K562 (cell line): Measurements from ENCODE around the gene CRYBG2. TPM values are rescaled to one million over a fixed set of nuclear protein-coding genes. Genes with fewer than 3 reads are reported as not detected.

ENCODE experiments used
- DPF2 ChIP-seq: fragments of 450-650 bp; IDR thresholded peaks from 2 replicates; pipeline ENCODE4 v1.6.1; 2016
- JUND ChIP-seq, 2 experiments: IDR thresholded peaks; 2 replicates in 1 of 2; 3 replicates in 1 of 2; pipeline ENCODE4 v1.6.1; 2011; ENCODE audit warnings: borderline replicate concordance in 2 of 2, low read depth in 2 of 2, low read length in 2 of 2, improper control_type of control experiment in 1 of 2, missing biosample characterization in 1 of 2, missing genetic modification characterization in 1 of 2, missing genetic modification reagents in 1 of 2
- MCM3 ChIP-seq: fragments of 450-650 bp; IDR thresholded peaks from 2 replicates; pipeline ENCODE4 v1.6.1; 2016
- NR2F6 ChIP-seq: fragments of 450-650 bp; formaldehyde crosslinking; IDR thresholded peaks from 2 replicates; pipeline ENCODE4 v1.4.0; 2020; ENCODE audit warnings: mild to moderate bottlenecking
- RB1 ChIP-seq: fragments of 450-650 bp; IDR thresholded peaks from 2 replicates; pipeline ENCODE4 v1.6.1; 2017; ENCODE audit warnings: low read depth, mild to moderate bottlenecking
- SAFB ChIP-seq: fragments of 200-400 bp; formaldehyde crosslinking; IDR thresholded peaks from 2 replicates; pipeline ENCODE4 v1.6.1; 2017; ENCODE audit warnings: low read depth, low read length, borderline replicate concordance
- SMAD1 ChIP-seq: fragments of 150-350 bp; IDR thresholded peaks from 2 replicates; pipeline ENCODE4 v1.6.1; 2014; ENCODE audit warnings: low read length, low read depth; ENCODE audit not compliant: partially characterized antibody
- SMAD2 ChIP-seq: fragments of 150-350 bp; IDR thresholded peaks from 2 replicates; pipeline ENCODE4 v1.6.1; 2014; ENCODE audit warnings: low read depth, mild to moderate bottlenecking, low read length
- XRCC5 ChIP-seq: fragments of 200-400 bp; formaldehyde crosslinking; IDR thresholded peaks from 2 replicates; pipeline ENCODE4 v1.6.1; 2017; ENCODE audit warnings: low read depth, mild to moderate bottlenecking, low read length
- ZBED1 ChIP-seq: IDR thresholded peaks from 2 replicates; pipeline ENCODE4 v1.6.1; 2014
- ZNF311 ChIP-seq: fragments of 250-450 bp; sonication (Bioruptor Pico); IDR thresholded peaks from 2 replicates; pipeline ENCODE4 v1.4.0; 2020; ENCODE audit warnings: mild to moderate bottlenecking, moderate library complexity
- polyA plus RNA-seq, 8 experiments: library from polyadenylated mRNA; depleted of rRNA in 4 of 8; stranded (reverse) in 5 of 8; unstranded in 3 of 8; fragments of >200 nt; fragmentation: Nextera tagmentation in 2 of 8; fragmentation: Illumina TruSeq in 1 of 8; extraction: Ambion mirVana in 2 of 8; extraction: Trizol in 1 of 8; gene quantifications; 2 replicates each; pipeline versions ENCODE4 v1.2.1 to v1.2.3, GENCODE V29; 2011 to 2014; ENCODE audit warnings: inconsistent platforms in 1 of 8, missing spikeins in 1 of 8
- total RNA-seq, 7 experiments: library from RNA; depleted of rRNA in 6 of 7; stranded (reverse); fragments of >200 nt in 6 of 7; fragmentation: Illumina TruSeq in 2 of 7; extraction: Trizol in 2 of 7; gene quantifications; 2 replicates each; pipeline versions ENCODE4 v1.2.1 to v1.2.3, GENCODE V29; 2011 to 2021; ENCODE audit warnings: low replicate concordance in 1 of 7
- TF ChIP-seq, protein P1 (sequence below): sonication (generic); formaldehyde crosslinking; IDR thresholded peaks from 2 replicates; pipeline ENCODE4 v1.8.0; 2023; ENCODE audit warnings: mild to moderate bottlenecking, missing genetic modification reagents
- TF ChIP-seq, protein P2 (sequence below): fragments of 450-650 bp; IDR thresholded peaks from 2 replicates; pipeline ENCODE4 v1.6.1; 2016
- TF ChIP-seq, protein P3 (sequence below): fragments of 250-450 bp; sonication (Bioruptor Pico); IDR thresholded peaks from 2 replicates; pipeline ENCODE4 v1.8.0; 2021; ENCODE audit warnings: moderate library complexity, mild to moderate bottlenecking, inconsistent platforms
- TF ChIP-seq, protein P4 (sequence below): fragments of 450-650 bp; IDR thresholded peaks from one replicate; pipeline ENCODE4 v1.6.1; 2018; ENCODE audit warnings: mild to moderate bottlenecking, moderate library complexity; ENCODE audit not compliant: partially characterized antibody
- TF ChIP-seq, protein P5 (sequence below): fragments of 450-650 bp; IDR thresholded peaks from 2 replicates; pipeline ENCODE4 v1.6.1; 2017; ENCODE audit warnings: antibody characterized with exemption, mild to moderate bottlenecking

CRYBG2 gene
- total and polyA plus RNA-seq, 9 of the 15 experiments (the other 6 are each of a cell fraction or from before 2014, with no cell fraction given): 0.39 to 8.5 (median 3.7) TPM

DNA sequence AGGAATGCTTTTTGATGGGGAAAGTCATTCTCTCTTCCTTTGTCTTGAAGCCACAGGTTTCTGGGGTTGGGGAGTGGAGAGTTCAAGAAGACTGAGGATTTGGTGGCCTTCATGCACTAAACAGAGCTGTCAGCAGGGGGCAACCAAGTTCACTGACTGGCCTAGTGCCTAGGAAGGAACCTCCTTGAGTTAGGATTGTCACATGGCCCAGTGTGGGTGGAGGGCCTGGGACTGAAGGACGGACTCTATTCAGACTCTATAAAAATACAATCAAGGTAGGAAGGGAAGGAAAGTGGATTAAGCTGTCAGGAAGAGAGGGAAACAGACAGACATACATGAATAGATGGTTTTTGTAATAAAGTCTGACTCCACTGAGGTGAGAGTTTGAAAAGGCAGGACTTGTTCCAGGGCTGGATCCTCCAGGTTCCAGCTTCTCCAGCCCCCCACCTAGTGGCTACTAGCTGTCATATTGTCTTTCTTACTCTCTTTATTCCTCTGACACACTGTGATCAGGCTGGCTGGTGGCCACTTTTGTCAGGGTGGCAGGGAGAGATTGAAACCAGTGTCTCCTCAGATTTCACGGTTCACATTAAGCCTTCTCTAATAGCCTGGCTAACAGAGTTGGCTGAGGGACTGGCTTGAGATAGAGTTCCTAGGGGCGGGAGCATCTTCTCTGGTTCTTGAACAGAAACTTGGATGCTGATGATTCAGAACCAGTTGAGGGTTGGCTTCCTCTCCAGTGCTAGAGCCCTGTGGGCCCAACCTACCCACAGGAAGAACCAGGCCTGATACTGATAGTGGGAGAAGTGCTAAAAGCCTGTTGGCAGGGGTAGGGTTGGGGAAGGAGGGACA is 78.1 kb downstream of the CRYBG2 start (continued):
- TF ChIP-seq, protein P1, sequence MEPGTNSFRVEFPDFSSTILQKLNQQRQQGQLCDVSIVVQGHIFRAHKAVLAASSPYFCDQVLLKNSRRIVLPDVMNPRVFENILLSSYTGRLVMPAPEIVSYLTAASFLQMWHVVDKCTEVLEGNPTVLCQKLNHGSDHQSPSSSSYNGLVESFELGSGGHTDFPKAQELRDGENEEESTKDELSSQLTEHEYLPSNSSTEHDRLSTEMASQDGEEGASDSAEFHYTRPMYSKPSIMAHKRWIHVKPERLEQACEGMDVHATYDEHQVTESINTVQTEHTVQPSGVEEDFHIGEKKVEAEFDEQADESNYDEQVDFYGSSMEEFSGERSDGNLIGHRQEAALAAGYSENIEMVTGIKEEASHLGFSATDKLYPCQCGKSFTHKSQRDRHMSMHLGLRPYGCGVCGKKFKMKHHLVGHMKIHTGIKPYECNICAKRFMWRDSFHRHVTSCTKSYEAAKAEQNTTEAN (CRISPR knock-in tag): no peak
- 0 out of 2 replicates have a peak, but pooled peaks have one; percentile 40 for TF ChIP-seq ZBED1
- peak; percentile 99; the same call in 1 of the 2 replicates for TF ChIP-seq JUND (IDR thresholded peaks at IDR 0.05; ENCODE audit: borderline replicate concordance, low read depth, low read length)
- TF ChIP-seq JUND (tag; IDR thresholded peaks at IDR 0.05; ENCODE audit: borderline replicate concordance, low read depth, low read length): peak; percentile 46; the same call in 2 of the 3 replicates
- TF ChIP-seq ZNF311: no peak
- peak; percentile 67; the same call in 1 of the 2 replicates for TF ChIP-seq RB1
- TF ChIP-seq, protein P2, sequence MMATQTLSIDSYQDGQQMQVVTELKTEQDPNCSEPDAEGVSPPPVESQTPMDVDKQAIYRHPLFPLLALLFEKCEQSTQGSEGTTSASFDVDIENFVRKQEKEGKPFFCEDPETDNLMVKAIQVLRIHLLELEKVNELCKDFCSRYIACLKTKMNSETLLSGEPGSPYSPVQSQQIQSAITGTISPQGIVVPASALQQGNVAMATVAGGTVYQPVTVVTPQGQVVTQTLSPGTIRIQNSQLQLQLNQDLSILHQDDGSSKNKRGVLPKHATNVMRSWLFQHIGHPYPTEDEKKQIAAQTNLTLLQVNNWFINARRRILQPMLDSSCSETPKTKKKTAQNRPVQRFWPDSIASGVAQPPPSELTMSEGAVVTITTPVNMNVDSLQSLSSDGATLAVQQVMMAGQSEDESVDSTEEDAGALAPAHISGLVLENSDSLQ: peak; percentile 64
- TF ChIP-seq, protein P3, sequence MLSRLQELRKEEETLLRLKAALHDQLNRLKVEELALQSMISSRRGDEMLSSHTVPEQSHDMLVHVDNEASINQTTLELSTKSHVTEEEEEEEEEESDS (CRISPR knock-in tag): no peak
- TF ChIP-seq NR2F6 (CRISPR knock-in tag): no peak
- no peak for TF ChIP-seq SMAD1
- TF ChIP-seq, protein P4, sequence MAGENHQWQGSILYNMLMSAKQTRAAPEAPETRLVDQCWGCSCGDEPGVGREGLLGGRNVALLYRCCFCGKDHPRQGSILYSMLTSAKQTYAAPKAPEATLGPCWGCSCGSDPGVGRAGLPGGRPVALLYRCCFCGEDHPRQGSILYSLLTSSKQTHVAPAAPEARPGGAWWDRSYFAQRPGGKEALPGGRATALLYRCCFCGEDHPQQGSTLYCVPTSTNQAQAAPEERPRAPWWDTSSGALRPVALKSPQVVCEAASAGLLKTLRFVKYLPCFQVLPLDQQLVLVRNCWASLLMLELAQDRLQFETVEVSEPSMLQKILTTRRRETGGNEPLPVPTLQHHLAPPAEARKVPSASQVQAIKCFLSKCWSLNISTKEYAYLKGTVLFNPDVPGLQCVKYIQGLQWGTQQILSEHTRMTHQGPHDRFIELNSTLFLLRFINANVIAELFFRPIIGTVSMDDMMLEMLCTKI: no peak
- TF ChIP-seq SAFB: no peak
- peak; percentile 78; the same call in 1 of the 2 replicates for TF ChIP-seq DPF2
- TF ChIP-seq XRCC5: 0 out of 2 replicates have a peak, but pooled peaks have one; percentile 36
- no peak for TF ChIP-seq MCM3
- TF ChIP-seq, protein P5, sequence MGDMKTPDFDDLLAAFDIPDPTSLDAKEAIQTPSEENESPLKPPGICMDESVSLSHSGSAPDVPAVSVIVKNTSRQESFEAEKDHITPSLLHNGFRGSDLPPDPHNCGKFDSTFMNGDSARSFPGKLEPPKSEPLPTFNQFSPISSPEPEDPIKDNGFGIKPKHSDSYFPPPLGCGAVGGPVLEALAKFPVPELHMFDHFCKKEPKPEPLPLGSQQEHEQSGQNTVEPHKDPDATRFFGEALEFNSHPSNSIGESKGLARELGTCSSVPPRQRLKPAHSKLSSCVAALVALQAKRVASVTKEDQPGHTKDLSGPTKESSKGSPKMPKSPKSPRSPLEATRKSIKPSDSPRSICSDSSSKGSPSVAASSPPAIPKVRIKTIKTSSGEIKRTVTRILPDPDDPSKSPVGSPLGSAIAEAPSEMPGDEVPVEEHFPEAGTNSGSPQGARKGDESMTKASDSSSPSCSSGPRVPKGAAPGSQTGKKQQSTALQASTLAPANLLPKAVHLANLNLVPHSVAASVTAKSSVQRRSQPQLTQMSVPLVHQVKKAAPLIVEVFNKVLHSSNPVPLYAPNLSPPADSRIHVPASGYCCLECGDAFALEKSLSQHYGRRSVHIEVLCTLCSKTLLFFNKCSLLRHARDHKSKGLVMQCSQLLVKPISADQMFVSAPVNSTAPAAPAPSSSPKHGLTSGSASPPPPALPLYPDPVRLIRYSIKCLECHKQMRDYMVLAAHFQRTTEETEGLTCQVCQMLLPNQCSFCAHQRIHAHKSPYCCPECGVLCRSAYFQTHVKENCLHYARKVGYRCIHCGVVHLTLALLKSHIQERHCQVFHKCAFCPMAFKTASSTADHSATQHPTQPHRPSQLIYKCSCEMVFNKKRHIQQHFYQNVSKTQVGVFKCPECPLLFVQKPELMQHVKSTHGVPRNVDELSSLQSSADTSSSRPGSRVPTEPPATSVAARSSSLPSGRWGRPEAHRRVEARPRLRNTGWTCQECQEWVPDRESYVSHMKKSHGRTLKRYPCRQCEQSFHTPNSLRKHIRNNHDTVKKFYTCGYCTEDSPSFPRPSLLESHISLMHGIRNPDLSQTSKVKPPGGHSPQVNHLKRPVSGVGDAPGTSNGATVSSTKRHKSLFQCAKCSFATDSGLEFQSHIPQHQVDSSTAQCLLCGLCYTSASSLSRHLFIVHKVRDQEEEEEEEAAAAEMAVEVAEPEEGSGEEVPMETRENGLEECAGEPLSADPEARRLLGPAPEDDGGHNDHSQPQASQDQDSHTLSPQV: peak; percentile 85
- TF ChIP-seq SMAD2: no peak
